HS-5 (cell line): Measurements from ENCODE around the gene ETFA.
"Not testable (repeated sequence)": the region's sequence is repeated elsewhere in the genome, so short reads cannot be mapped to it uniquely, and the experiment has no call there.

Source experiments
- DNase-seq: peaks from one replicate; pipeline ENCODE4 v3.0.0-alpha.2; 2012; ENCODE audit warnings: low read depth

The ETFA gene

GRCh38 chr15:76324066-76324465 is 12.8 kb upstream of the ETFA start:
- no peak for DNase-seq

- DNase-seq, result no peak
Observed at GRCh38 chr15:76321602-76322001, 10.3 kb upstream of the ETFA start.

GRCh38 chr15:76321171-76321570 is 9.9 kb upstream of the ETFA start:
- DNase-seq, result no peak

GRCh38 chr15:76320012-76320411 is 8.7 kb upstream of the ETFA start:
- DNase-seq, result no peak

- DNase-seq, result no peak
Observed at GRCh38 chr15:76313731-76314130, 2.5 kb upstream of the ETFA start.

- DNase-seq, result not testable (repeated sequence)
Observed at GRCh38 chr15:76313175-76313567, 1.9 kb upstream of the ETFA start.

- DNase-seq, result no peak
Observed at GRCh38 chr15:76312540-76313174, 1.4 kb upstream of the ETFA start.

- no peak for DNase-seq
Observed at GRCh38 chr15:76310475-76311099, 682 bp downstream of the ETFA start.

GRCh38 chr15:76309601-76310330 is 1.5 kb downstream of the ETFA start:
- DNase-seq, result no peak

GRCh38 chr15:76303909-76304308 is 7.4 kb downstream of the ETFA start:
- DNase-seq, result no peak

GRCh38 chr15:76299786-76300185 is 11.5 kb downstream of the ETFA start:
- no peak for DNase-seq

- DNase-seq, result no peak
Observed at GRCh38 chr15:76298986-76299385, 12.3 kb downstream of the ETFA start.

GRCh38 chr15:76297951-76298350 is 13.3 kb downstream of the ETFA start:
- not testable (repeated sequence) for DNase-seq

GRCh38 chr15:76296849-76297248 is 14.4 kb downstream of the ETFA start:
- DNase-seq, result no peak

- not testable (repeated sequence) for DNase-seq
Observed at GRCh38 chr15:76294463-76294862, 16.8 kb downstream of the ETFA start.

- no peak for DNase-seq
Observed at GRCh38 chr15:76293361-76293760, 17.9 kb downstream of the ETFA start.

GRCh38 chr15:76289582-76289981 is 21.7 kb downstream of the ETFA start:
- DNase-seq, result no peak

- no peak for DNase-seq
Observed at GRCh38 chr15:76286271-76286879, 24.9 kb downstream of the ETFA start.

GRCh38 chr15:76285241-76285825 is 25.9 kb downstream of the ETFA start:
- DNase-seq, result no peak

GRCh38 chr15:76282465-76282864 is 28.8 kb downstream of the ETFA start:
- no peak for DNase-seq

- DNase-seq, result no peak
Observed at GRCh38 chr15:76278651-76279050, 32.6 kb downstream of the ETFA start.

GRCh38 chr15:76274821-76275220 is 36.4 kb downstream of the ETFA start:
- DNase-seq, result no peak

GRCh38 chr15:76274226-76274625 is 37.0 kb downstream of the ETFA start:
- no peak for DNase-seq
